GM12865 (cell line): ENCODE measurements around the gene BTG4.

ENCODE experiments used
- DNase-seq: peaks from one replicate; pipeline ENCODE4 v3.0.0; 2010; ENCODE audit warnings: low read depth
- H3K4me3 ChIP-seq: 2 replicates; pipeline ENCODE4 v1.5.1; 2011; ENCODE audit warnings: mild to moderate bottlenecking, low read depth, low read length, control low read depth
- TF ChIP-seq, protein P1 (sequence below): IDR thresholded peaks from 2 replicates; pipeline ENCODE4 v1.5.1; 2011; ENCODE audit warnings: low read length, control low read depth, low read depth, inconsistent platforms; ENCODE audit not compliant: insufficient read depth; ENCODE audit errors: missing control alignments

Gene BTG4

DNA sequence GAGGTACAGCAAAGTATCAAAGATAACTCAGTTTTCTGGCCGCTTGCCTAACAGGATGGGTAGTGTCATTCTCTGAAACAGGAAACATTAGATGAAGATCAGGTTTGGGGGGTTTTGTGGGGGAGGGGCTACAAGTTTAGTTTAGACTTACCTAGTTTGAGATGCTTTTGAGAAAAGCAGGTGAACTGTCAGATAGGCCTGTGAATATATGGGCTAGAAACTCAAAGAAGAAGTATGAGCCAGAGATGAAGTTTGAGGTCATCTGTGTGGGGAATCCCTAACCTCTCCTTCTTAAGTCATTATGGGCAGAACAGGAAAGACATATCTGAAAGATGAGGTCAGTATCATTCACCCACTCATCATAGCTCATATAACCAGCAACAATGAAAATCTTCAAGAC lies 14.3 kb upstream of the BTG4 start:
- peak; percentile 60 for DNase-seq
- TF ChIP-seq, protein P1, sequence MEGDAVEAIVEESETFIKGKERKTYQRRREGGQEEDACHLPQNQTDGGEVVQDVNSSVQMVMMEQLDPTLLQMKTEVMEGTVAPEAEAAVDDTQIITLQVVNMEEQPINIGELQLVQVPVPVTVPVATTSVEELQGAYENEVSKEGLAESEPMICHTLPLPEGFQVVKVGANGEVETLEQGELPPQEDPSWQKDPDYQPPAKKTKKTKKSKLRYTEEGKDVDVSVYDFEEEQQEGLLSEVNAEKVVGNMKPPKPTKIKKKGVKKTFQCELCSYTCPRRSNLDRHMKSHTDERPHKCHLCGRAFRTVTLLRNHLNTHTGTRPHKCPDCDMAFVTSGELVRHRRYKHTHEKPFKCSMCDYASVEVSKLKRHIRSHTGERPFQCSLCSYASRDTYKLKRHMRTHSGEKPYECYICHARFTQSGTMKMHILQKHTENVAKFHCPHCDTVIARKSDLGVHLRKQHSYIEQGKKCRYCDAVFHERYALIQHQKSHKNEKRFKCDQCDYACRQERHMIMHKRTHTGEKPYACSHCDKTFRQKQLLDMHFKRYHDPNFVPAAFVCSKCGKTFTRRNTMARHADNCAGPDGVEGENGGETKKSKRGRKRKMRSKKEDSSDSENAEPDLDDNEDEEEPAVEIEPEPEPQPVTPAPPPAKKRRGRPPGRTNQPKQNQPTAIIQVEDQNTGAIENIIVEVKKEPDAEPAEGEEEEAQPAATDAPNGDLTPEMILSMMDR, result no peak
- H3K4me3 ChIP-seq, result no peak overlapping the region

DNA sequence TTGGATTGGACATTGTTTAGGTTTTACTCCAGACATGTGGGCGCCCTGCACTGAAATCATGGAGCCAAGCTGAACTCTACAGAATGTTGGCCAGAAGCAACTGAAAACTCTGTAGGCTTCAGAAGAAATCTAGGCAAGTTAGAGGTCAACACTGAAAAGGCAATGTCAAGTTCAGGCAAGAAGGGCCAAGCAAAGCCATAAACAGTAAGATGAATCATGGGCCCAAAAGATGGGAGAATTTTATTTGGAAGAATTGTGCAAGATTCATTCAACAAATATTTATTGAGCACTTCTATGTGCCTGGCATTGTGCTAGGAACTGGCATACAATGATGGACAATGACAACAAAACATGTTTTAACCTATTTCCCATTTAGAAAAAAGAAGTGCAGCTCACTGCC lies 13.3 kb upstream of the BTG4 start:
- DNase-seq, result no peak
- H3K4me3 ChIP-seq, result no peak overlapping the region
- TF ChIP-seq, protein P1, result no peak

DNA sequence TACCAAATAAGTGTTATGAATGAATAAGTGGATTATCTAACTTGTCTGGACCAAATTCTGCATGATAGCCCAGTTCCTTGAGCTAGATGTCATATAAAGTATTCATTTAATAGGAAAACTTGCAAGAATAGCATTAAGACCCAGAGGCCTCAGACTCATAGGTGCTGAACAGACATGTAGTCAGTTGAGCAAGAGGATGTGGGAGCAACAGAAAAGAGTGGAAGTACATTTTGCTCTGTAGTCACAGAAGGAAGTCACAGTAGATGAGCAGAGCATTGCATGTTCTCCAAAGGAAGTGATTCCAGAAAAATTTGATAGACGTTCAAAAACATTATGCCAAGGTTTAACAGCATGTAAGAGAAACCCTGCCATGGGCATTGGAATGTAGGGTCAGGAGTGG lies 11.9 kb upstream of the BTG4 start:
- H3K4me3 ChIP-seq, result no peak overlapping the region
- TF ChIP-seq, protein P1, result no peak
- DNase-seq, result no peak

DNA sequence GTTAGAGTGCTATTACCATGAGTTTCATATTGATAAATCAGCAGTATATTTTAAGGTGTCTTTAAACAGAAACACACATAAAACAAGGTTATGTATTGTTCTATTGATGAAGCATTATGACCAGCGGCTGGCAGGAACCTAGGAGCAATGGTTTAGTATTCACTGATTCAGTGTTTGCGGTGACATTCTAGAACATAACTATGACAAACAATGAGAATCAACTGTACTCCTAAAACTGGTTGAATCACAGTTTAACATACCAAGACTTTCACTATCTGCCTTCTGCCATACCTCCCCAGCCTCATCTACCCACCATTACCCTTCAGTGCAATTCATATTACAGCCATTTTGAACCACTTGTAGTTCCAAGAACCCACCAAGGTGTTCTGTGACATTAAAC lies 11.2 kb upstream of the BTG4 start:
- no peak overlapping the region for H3K4me3 ChIP-seq
- TF ChIP-seq, protein P1, result no peak
- no peak for DNase-seq

DNA sequence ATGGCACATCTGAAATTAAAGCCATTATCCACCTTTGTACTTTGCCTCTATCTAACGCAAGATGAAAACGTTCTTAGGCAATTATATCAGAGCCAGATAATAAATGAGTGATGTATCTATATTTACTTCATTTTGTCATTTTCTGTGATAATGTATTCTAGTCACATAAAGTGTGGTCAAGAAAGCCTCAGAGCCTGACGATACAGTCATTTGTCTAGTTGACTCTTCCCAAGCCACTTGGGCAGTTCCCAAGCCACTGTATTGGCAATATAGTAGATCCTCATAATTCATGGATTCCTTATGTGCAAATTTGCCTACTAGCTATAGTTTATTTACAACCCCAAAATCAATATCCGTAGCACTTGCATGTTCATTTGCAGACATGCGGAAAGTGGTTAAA lies 10.2 kb upstream of the BTG4 start:
- DNase-seq, result no peak
- TF ChIP-seq, protein P1, result no peak
- H3K4me3 ChIP-seq, result no peak overlapping the region

DNA sequence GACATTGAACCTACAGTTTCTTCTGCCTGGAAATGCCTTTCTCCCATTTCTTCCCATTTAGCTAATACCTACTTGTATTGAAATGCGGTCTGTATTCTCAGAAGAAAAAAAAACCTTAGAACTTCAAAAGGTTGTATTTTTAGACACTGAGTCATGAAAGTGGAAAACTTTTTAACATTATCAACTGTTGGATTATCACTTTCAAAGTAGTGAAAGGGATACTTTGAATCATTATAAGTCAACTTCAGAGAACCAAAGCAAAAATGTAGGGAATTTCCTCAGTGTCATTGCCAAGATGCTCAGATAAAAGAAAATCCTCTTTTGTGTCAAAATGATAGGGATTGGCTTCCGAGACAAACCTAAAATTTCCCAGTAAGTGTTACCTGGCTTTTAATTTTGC lies 8.9 kb upstream of the BTG4 start:
- TF ChIP-seq, protein P1, result no peak
- no peak overlapping the region for H3K4me3 ChIP-seq
- DNase-seq, result no peak

DNA sequence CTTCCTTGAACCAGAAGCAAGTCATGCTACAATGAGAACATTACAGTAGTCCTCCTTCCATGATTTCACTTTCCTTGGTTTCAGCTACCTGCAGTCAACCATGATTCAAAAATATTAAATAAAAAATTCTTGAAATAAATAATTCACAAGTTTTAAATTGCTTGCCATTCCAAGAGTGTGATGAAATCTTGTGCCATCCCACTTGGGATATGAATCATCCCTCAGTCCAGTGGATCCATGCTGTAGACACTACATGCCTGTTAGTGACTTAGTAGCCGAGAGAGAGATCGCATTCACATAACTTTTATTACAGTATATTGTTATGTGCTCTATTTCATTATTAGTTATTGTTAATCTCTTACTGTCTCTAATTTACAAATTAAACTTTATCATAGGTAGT lies 8.4 kb upstream of the BTG4 start:
- H3K4me3 ChIP-seq, result no peak overlapping the region
- DNase-seq, result no peak
- TF ChIP-seq, protein P1, result no peak
